Upper lobe of left lung (tissue), 6 donors: ENCODE results near the gene CRNKL1. TPM values are rescaled to one million over a fixed set of nuclear protein-coding genes. Genes with fewer than 3 reads are reported as not detected.

Experiments used
- ATAC-seq, 2 donors: fragments of 200-7000 bp; cut with Tn5 transposase; one replicate each; pipeline ENCODE4 v1.9.1; 2022; ENCODE audit warnings: mild to moderate bottlenecking in 2 of 2, moderate library complexity in 2 of 2; ENCODE audit not compliant: low FRiP score in 2 of 2
- DNase-seq, 2 donors: peaks; one replicate each; pipeline ENCODE4 v3.0.0-alpha.2; 2019 to 2020
- H3K27ac ChIP-seq, 4 donors: fragments of 200-600 bp; sonication (generic); one replicate each; pipeline ENCODE4 v1.5.1; 2016 to 2019
- H3K27me3 ChIP-seq, 4 donors: fragments of 200-600 bp; sonication (generic); one replicate each; pipeline ENCODE4 v1.5.1; 2017 to 2019
- H3K36me3 ChIP-seq, 4 donors: fragments of 200-600 bp; sonication (generic); one replicate each; pipeline ENCODE4 v1.5.1; 2016 to 2019
- H3K4me1 ChIP-seq, 4 donors: fragments of 200-600 bp; sonication (generic); one replicate each; pipeline ENCODE4 v1.5.1; 2018 to 2019
- H3K4me3 ChIP-seq, 4 donors: fragments of 200-600 bp; sonication (generic); one replicate each; pipeline ENCODE4 v1.5.1; 2017 to 2019; ENCODE audit warnings: mild to moderate bottlenecking in 2 of 4, moderate library complexity in 1 of 4
- H3K9me3 ChIP-seq, 4 donors: fragments of 200-600 bp; sonication (generic); one replicate each; pipeline ENCODE4 v1.5.1; 2018 to 2019
- EP300 ChIP-seq, 4 donors: sonication (generic); formaldehyde crosslinking; IDR thresholded peaks; one replicate each; pipeline ENCODE4 v1.5.1; 2017; ENCODE audit warnings: antibody characterized with exemption in 4 of 4, control low read depth in 2 of 4
- POLR2A ChIP-seq, 4 donors: fragments of 450-650 bp; IDR thresholded peaks; one replicate each; pipeline ENCODE4 v1.5.1; 2016 to 2017; ENCODE audit warnings: antibody characterized with exemption in 4 of 4, mild to moderate bottlenecking in 2 of 4
- POLR2AphosphoS5 ChIP-seq, 2 donors: sonication (generic); formaldehyde crosslinking; IDR thresholded peaks; one replicate each; pipeline ENCODE4 v1.5.1; 2017; ENCODE audit warnings: antibody characterized with exemption in 2 of 2
- WGBS, 2 donors: methylation state at CpG; one replicate each; pipeline ENCODE4 v1.1.5; 2017 to 2018; 5-methylcytosine and 5-hydroxymethylcytosine counted together
- total RNA-seq, 6 donors: library from RNA; depleted of rRNA in 4 of 6; stranded (reverse); fragments of >200 nt in 4 of 6; gene quantifications; one replicate each; pipeline versions ENCODE4 v1.1.0 to v1.2.1, GENCODE V29; 2016 to 2021
- TF ChIP-seq, protein P1 (sequence below), 6 experiments: fragments of 450-650 bp in 4 of 6; fragments of 200-600 bp in 2 of 6; sonication (generic) in 2 of 6; IDR thresholded peaks; one replicate each; pipeline ENCODE4 v1.5.1; 2016 to 2019; ENCODE audit warnings: antibody characterized with exemption in 6 of 6
- donor health status: DM: no; HTN: no; CAD: no; lungs with moderate emphysema.
- donor health status: DM: no; HTN: yes; CAD: no; lungs with severe emphysema.

CRNKL1 gene
- total RNA-seq, 6 donors from 2014 or later: 13.5 to 44.0 (median 18.4) TPM

DNA sequence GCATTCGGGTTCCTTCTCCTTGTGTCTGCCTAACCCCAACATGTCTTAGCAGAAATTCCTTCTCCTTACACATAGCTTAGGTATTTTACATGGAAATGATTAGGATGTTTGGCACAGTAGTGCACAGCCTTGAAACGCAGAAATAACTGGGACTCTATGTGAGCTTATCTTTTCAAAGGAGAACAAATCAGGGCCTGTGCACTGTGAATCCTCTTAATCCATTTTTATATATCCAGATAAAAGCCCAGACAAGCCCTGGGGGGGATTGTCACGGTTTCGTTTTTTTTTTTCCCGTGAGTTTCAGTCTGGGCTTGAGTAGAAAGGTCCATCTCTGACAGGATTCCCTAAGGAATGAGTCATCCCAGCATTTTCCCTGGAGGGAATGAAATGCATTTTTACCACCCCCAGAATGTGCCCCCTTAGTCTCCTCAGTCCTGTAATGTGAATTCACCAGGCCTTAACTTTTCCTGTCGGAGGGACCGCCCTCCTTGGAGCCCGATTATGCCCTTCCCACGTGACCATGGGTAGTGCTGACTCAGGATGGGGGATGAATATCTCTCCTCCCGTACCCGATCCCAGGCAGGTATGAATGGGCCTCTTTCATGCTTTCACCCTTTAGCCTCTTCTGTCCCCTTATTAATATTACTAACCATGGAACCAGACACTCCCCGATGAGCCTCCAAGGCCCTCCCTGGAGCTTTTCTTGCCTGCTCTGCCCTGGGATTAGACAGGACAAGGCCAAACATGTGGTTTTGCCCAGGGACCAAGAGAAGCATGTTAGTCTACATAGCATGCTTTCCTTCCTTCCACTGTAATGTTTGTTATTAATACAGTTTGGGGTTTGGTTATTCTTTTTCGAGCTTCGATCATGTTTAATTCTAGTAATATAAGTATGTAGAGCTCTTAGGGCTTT, 59.0 kb downstream of the CRNKL1 start:
- Histone ChIP-seq H3K9me3 (no peaks in the 10 kb centered on the region), H3K27ac (peak overlapping the region; percentile 57 to 84 (median 70)), H3K36me3 (peaks cover 0 to 72% (median 24%) of the 10 kb centered on the region in 4 donors), H3K4me1 (peaks cover 41 to 73% (median 65%) of the 10 kb centered on the region in 4 donors), H3K27me3 (no peaks in the 10 kb centered on the region), H3K4me3 (no peak overlapping the region)
- DNase-seq (no peak), ATAC-seq (peak in 1 of 2 donors; percentile 44)
- 49 to 53% methylated on average over 14 of the region's 14 CpGs for WGBS, 2 donors
- TF ChIP-seq POLR2A (IDR thresholded peaks at IDR 0.05): no peak
- TF ChIP-seq, protein P1, sequence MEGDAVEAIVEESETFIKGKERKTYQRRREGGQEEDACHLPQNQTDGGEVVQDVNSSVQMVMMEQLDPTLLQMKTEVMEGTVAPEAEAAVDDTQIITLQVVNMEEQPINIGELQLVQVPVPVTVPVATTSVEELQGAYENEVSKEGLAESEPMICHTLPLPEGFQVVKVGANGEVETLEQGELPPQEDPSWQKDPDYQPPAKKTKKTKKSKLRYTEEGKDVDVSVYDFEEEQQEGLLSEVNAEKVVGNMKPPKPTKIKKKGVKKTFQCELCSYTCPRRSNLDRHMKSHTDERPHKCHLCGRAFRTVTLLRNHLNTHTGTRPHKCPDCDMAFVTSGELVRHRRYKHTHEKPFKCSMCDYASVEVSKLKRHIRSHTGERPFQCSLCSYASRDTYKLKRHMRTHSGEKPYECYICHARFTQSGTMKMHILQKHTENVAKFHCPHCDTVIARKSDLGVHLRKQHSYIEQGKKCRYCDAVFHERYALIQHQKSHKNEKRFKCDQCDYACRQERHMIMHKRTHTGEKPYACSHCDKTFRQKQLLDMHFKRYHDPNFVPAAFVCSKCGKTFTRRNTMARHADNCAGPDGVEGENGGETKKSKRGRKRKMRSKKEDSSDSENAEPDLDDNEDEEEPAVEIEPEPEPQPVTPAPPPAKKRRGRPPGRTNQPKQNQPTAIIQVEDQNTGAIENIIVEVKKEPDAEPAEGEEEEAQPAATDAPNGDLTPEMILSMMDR (IDR thresholded peaks at IDR 0.05): no peak
- no peak for TF ChIP-seq EP300 (IDR thresholded peaks at IDR 0.05)
- TF ChIP-seq POLR2AphosphoS5 (IDR thresholded peaks at IDR 0.05): no peak

DNA sequence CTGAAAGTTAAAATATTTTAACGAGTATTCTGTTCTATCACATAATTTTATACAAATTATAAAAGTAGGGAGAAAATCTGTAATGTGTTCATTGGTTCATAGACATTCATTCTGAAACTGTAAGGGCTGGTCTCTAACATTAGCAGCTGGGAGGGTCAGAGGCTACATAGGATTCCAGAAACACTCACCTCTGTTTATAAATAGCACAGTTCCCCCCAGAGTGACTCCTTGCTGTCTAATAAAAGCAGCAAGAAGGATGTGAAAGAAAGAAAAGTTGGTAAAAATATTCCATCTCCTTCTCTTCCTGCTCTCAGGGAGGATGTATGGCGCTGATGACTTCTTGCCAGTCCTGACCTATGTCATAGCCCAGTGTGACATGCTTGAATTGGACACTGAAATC, 60.4 kb downstream of the CRNKL1 start:
- H3K4me1 ChIP-seq: peaks cover 35 to 72% (median 64%) of the 10 kb centered on the region in 4 donors
- H3K36me3 ChIP-seq: peaks cover 0 to 58% (median 12%) of the 10 kb centered on the region in 4 donors
- DNase-seq: no peak
- H3K9me3 ChIP-seq: no peaks in the 10 kb centered on the region
- TF ChIP-seq EP300 (IDR thresholded peaks at IDR 0.05) (no peak), POLR2AphosphoS5 (IDR thresholded peaks at IDR 0.05) (no peak), POLR2A (IDR thresholded peaks at IDR 0.05) (no peak)
- TF ChIP-seq, protein P1 (IDR thresholded peaks at IDR 0.05): no peak
- no peak overlapping the region for H3K4me3 ChIP-seq
- WGBS, 2 donors: 59 to 73% methylated on average over 2 of the region's 2 CpGs
- no peaks in the 10 kb centered on the region for H3K27me3 ChIP-seq
- no peak for ATAC-seq
- H3K27ac ChIP-seq: peak overlapping the region in 2 of 4 donors; percentile 69 to 84

DNA sequence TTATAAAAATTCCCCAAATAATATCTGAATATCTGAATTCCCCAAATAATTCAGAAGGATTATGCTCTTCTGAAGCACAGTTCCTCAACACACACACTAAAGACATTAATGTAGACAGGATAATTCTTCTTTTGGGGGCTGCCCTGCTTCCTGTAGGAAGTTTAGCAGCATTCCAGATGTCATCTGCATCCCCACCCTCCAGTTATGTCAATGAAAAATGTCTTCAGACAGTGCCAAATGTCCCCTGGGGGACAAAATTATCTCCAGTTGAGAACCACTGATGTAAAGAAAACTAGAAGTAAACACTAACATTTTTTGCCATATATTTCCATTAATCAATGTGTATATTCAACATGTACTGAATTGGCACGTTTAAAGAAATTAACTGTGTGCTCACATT, 61.0 kb downstream of the CRNKL1 start:
- H3K9me3 ChIP-seq: no peaks in the 10 kb centered on the region
- ATAC-seq (no peak), DNase-seq (no peak)
- 36 to 53% methylated on average over 1 of the region's 1 CpG for WGBS, 2 donors
- no peaks in the 10 kb centered on the region for H3K27me3 ChIP-seq
- H3K27ac ChIP-seq: peak overlapping the region in 2 of 4 donors; percentile 14 to 84
- H3K36me3 ChIP-seq: peaks cover 0 to 52% (median 11%) of the 10 kb centered on the region in 4 donors
- H3K4me1 ChIP-seq: peaks cover 37 to 72% (median 64%) of the 10 kb centered on the region in 4 donors
- TF ChIP-seq POLR2A (IDR thresholded peaks at IDR 0.05): no peak
- no peak for TF ChIP-seq POLR2AphosphoS5 (IDR thresholded peaks at IDR 0.05)
- TF ChIP-seq, protein P1 (IDR thresholded peaks at IDR 0.05): no peak
- no peak overlapping the region for H3K4me3 ChIP-seq

DNA sequence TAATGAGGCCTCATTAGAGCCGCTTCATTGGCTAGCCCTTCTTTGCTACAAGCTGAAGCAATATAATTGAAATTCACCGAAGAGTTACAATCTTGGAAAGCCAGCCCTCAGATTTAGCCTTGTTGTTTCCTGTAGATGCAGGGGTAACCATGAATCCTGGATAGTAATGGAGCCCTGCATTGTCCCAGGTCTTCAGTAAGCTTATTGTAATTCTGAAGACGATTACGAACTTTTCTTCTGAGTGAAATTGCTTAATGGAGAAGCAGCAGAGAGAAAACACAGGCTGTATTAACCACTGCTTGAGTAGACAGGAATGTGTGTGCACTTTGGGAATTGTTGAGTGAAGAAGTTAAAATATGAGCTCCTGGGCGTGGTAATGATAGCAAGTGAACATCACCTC, 61.4 kb downstream of the CRNKL1 start:
- Histone ChIP-seq H3K4me1 (peaks cover 42 to 74% (median 64%) of the 10 kb centered on the region in 4 donors), H3K4me3 (no peak overlapping the region), H3K27me3 (no peaks in the 10 kb centered on the region), H3K27ac (peak overlapping the region in 2 of 4 donors; percentile 14 to 84), H3K9me3 (no peaks in the 10 kb centered on the region), H3K36me3 (peaks cover 0 to 48% (median 11%) of the 10 kb centered on the region in 4 donors)
- no peak for TF ChIP-seq POLR2A (IDR thresholded peaks at IDR 0.05)
- no peak for TF ChIP-seq POLR2AphosphoS5 (IDR thresholded peaks at IDR 0.05)
- no peak for TF ChIP-seq EP300 (IDR thresholded peaks at IDR 0.05)
- TF ChIP-seq, protein P1 (IDR thresholded peaks at IDR 0.05): no peak
- DNase-seq (no peak), ATAC-seq (no peak)
- 82 to 87% methylated on average over 5 of the region's 5 CpGs for WGBS, 2 donors
